Stimulated activated naive CD4-positive, alpha-beta T cell (primary cell): ENCODE data around the gene FGF6.
"Not testable (repeated sequence)": the region's sequence is repeated elsewhere in the genome, so short reads cannot be mapped to it uniquely, and the experiment has no call there.

Experiments used
- DNase-seq, 6 experiments: peaks; one replicate each; lab custom pipeline; 2025; lab: John Stamatoyannopoulos, UW

FGF6 gene

GRCh38 chr12:4445156-4446101, at the start of gene FGF6:
Gene FGF6 (minus strand): TSS chr12:4445815. CDS start chr12:4445570, 245 bp downstream.
- DNase-seq: no peak

GRCh38 chr12:4490973-4491372, 45.4 kb upstream of the FGF6 start:
- peak in 2 of 6 experiments; percentile 5 to 10 for DNase-seq

GRCh38 chr12:4489556-4489955, 43.9 kb upstream of the FGF6 start:
- no peak for DNase-seq

GRCh38 chr12:4486980-4487379, 41.4 kb upstream of the FGF6 start:
- DNase-seq: no peak

- no peak for DNase-seq
Measured at GRCh38 chr12:4486049-4486699, 40.6 kb upstream of the FGF6 start.

GRCh38 chr12:4483885-4484823, 38.5 kb upstream of the FGF6 start:
- DNase-seq: no peak

- no peak for DNase-seq
Measured at GRCh38 chr12:4482936-4483335, 37.3 kb upstream of the FGF6 start.

GRCh38 chr12:4478933-4479332, 33.3 kb upstream of the FGF6 start:
- no peak for DNase-seq

GRCh38 chr12:4477129-4477528, 31.5 kb upstream of the FGF6 start:
- no peak for DNase-seq

- no peak for DNase-seq
Measured at GRCh38 chr12:4472046-4472445, 26.4 kb upstream of the FGF6 start.

- no peak for DNase-seq
Measured at GRCh38 chr12:4471256-4471655, 25.6 kb upstream of the FGF6 start.

GRCh38 chr12:4468994-4469393, 23.4 kb upstream of the FGF6 start:
- DNase-seq: no peak

GRCh38 chr12:4460761-4461160, 15.1 kb upstream of the FGF6 start:
- DNase-seq: no peak

GRCh38 chr12:4455849-4456248, 10.2 kb upstream of the FGF6 start:
- not testable (repeated sequence) for DNase-seq

- DNase-seq: no peak
Measured at GRCh38 chr12:4454315-4454860, 8.8 kb upstream of the FGF6 start.

- no peak for DNase-seq
Measured at GRCh38 chr12:4451694-4452093, 6.1 kb upstream of the FGF6 start.

- DNase-seq: no peak
Measured at GRCh38 chr12:4450551-4451112, 5.0 kb upstream of the FGF6 start.

GRCh38 chr12:4449851-4450221, 4.2 kb upstream of the FGF6 start:
- no peak for DNase-seq

- DNase-seq: no peak
Measured at GRCh38 chr12:4448943-4449850, 3.6 kb upstream of the FGF6 start.

- no peak for DNase-seq
Measured at GRCh38 chr12:4448371-4448940, 2.8 kb upstream of the FGF6 start.
